ENCODE results near the gene TIMD4.

DNA sequence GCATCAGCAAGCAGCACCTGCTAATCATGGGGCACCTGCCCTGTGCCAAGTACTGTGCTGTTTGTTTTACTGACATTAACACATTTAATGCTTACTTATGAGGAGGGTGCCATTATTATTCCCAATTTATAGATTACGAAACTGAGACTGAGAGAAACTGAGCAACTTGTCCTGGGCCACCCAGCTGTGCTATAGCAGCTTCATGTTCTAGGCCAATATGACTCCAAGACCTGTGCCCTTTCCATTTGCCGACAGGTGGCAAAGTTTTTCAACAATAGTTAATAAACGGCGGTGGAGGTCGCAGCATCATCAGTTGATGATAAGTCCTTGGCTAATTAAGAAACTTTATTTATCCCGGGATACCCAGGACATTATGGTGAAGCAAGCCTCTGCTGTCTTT lies 55.4 kb downstream of the TIMD4 start:
- TF ChIP-seq POU6F1 (CRISPR knock-in tag; IDR thresholded peaks at IDR 0.05; ENCODE audit: borderline replicate concordance, low read depth), result no peak
- no peak for TF ChIP-seq GLIS3 (CRISPR knock-in tag; IDR thresholded peaks at IDR 0.05)
- TF ChIP-seq, protein P1, sequence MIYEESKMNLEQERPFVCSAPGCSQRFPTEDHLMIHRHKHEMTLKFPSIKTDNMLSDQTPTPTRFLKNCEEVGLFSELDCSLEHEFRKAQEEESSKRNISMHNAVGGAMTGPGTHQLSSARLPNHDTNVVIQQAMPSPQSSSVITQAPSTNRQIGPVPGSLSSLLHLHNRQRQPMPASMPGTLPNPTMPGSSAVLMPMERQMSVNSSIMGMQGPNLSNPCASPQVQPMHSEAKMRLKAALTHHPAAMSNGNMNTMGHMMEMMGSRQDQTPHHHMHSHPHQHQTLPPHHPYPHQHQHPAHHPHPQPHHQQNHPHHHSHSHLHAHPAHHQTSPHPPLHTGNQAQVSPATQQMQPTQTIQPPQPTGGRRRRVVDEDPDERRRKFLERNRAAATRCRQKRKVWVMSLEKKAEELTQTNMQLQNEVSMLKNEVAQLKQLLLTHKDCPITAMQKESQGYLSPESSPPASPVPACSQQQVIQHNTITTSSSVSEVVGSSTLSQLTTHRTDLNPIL (CRISPR knock-in tag; IDR thresholded peaks at IDR 0.05; ENCODE audit: low read depth), result no peak
